ENCODE results near the gene ERICH3.

ERICH3 gene

DNA sequence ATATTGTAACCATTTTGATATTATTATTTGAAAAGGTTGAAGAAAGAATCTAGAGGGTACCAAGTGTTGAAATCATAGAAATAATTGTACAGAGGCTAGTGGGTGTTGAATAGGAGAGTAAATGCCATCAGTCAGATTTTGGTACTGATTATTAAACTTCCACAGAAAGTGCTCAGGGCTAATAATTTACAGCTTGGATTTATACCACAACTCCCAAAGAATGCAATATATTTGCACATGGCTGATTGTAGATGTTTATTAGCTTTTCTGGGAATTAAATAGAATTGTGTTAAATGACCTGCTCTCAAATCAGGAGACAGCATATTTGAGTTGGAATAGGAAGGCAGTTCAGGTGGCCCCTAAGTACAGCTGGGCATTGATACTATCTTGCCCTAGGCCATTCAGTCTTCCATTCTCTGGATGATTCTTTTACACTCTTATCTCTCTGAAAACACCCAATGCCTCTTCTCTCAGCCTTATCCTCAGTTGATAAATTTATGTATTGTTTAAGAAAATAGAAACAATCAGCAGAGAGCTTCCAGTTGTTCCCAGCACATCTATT, 63.7 kb downstream of the ERICH3 start:
- no peak for ATAC-seq
- TF ChIP-seq ZFP3 (CRISPR knock-in tag; IDR thresholded peaks at IDR 0.05) = no peak
- peak; percentile 25; the same call in 1 of the 2 replicates for TF ChIP-seq TCF4 (CRISPR knock-in tag; IDR thresholded peaks at IDR 0.05; ENCODE audit: borderline replicate concordance)

DNA sequence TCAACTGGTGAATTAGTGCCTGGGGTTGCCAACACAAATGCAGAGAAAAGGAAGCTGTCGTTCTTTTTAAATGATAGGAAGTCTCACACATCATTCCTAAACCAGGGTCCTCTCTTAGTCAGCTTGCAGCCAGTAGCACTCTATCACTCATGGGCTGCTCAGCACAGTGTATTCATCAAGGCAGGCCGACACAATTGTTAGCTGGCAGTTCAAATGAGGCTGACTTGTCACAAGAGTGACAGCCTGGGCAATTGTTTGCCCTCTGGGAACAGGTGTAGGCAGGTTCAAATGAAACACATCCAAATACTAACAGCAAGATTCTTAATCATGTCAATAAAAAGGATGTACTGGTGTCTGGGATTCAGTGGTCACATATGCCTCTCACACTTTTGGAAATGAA, 76.9 kb downstream of the ERICH3 start:
- no peak for ATAC-seq
- TF ChIP-seq ZFP3 (CRISPR knock-in tag; IDR thresholded peaks at IDR 0.05) (no peak), ARNTL (CRISPR knock-in tag; IDR thresholded peaks at IDR 0.05; ENCODE audit: borderline replicate concordance, low read depth) (no peak)
- TF ChIP-seq, protein P1, sequence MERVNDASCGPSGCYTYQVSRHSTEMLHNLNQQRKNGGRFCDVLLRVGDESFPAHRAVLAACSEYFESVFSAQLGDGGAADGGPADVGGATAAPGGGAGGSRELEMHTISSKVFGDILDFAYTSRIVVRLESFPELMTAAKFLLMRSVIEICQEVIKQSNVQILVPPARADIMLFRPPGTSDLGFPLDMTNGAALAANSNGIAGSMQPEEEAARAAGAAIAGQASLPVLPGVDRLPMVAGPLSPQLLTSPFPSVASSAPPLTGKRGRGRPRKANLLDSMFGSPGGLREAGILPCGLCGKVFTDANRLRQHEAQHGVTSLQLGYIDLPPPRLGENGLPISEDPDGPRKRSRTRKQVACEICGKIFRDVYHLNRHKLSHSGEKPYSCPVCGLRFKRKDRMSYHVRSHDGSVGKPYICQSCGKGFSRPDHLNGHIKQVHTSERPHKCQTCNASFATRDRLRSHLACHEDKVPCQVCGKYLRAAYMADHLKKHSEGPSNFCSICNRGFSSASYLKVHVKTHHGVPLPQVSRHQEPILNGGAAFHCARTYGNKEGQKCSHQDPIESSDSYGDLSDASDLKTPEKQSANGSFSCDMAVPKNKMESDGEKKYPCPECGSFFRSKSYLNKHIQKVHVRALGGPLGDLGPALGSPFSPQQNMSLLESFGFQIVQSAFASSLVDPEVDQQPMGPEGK (CRISPR knock-in tag; IDR thresholded peaks at IDR 0.05; ENCODE audit: borderline replicate concordance) = no peak

DNA sequence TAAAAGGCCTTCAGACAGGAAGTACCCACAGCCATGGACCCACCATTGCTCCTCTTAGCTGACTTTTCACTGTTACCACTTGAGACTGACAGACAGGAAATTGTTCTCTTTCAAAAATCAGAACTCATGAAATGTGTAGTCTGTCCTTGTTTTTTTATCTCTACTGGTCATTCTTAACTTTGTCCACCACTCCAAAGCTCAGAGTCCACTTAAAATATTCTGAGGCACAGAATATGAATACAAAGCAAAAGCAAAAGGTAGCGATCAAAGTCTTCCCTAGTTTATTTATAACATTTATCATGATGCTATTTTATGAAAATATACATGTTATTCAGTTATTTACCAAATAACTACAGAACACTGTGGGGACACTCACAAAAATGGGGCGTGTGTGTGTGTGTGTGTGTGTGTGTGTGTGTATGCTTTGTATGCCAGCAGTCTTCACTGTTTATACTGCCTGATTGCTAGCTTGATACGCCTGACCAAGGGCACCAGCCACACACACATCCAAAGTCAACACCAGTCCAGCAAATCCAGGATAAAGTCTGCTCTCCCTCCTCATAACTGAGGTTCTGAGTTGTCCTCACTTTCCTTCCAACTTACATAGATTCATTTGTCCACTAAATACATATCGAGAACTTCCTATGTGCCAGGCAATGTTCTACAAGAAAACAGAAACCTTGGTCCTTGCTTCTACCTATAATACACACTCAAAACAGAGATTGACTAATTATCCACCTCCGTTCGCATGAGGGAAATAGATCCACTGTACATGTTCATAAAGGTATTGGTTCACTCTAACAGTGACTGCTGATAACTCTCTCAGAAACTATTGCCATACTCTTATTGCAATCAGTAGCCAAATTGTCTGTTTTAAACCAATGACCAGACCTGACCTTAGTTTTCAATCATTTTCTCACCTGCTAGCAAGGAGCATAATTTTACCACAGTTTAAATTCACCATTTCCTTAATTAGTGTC, 79.4 kb downstream of the ERICH3 start:
- no peak for ATAC-seq

More for the DNA sequence above, 79.4 kb downstream of the ERICH3 start:
- no peak for TF ChIP-seq GLIS3 (CRISPR knock-in tag; IDR thresholded peaks at IDR 0.05)
- no peak for TF ChIP-seq PPARA (CRISPR knock-in tag; IDR thresholded peaks at IDR 0.05; ENCODE audit: borderline replicate concordance)
- no peak for TF ChIP-seq ZC3H10 (CRISPR knock-in tag; IDR thresholded peaks at IDR 0.05)
- TF ChIP-seq ZFP30 (CRISPR knock-in tag; IDR thresholded peaks at IDR 0.05) = no peak
- TF ChIP-seq, protein P2, sequence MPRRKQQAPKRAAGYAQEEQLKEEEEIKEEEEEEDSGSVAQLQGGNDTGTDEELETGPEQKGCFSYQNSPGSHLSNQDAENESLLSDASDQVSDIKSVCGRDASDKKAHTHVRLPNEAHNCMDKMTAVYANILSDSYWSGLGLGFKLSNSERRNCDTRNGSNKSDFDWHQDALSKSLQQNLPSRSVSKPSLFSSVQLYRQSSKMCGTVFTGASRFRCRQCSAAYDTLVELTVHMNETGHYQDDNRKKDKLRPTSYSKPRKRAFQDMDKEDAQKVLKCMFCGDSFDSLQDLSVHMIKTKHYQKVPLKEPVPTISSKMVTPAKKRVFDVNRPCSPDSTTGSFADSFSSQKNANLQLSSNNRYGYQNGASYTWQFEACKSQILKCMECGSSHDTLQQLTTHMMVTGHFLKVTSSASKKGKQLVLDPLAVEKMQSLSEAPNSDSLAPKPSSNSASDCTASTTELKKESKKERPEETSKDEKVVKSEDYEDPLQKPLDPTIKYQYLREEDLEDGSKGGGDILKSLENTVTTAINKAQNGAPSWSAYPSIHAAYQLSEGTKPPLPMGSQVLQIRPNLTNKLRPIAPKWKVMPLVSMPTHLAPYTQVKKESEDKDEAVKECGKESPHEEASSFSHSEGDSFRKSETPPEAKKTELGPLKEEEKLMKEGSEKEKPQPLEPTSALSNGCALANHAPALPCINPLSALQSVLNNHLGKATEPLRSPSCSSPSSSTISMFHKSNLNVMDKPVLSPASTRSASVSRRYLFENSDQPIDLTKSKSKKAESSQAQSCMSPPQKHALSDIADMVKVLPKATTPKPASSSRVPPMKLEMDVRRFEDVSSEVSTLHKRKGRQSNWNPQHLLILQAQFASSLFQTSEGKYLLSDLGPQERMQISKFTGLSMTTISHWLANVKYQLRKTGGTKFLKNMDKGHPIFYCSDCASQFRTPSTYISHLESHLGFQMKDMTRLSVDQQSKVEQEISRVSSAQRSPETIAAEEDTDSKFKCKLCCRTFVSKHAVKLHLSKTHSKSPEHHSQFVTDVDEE (CRISPR knock-in tag; IDR thresholded peaks at IDR 0.05) = no peak
- TF ChIP-seq RARB (CRISPR knock-in tag; IDR thresholded peaks at IDR 0.05) = no peak
- TF ChIP-seq ZNF70 (CRISPR knock-in tag; IDR thresholded peaks at IDR 0.05) = no peak
- TF ChIP-seq ISL1 (CRISPR knock-in tag; IDR thresholded peaks at IDR 0.05) = no peak
- no peak for TF ChIP-seq ESRRG (CRISPR knock-in tag; IDR thresholded peaks at IDR 0.05)
- TF ChIP-seq, protein P3, sequence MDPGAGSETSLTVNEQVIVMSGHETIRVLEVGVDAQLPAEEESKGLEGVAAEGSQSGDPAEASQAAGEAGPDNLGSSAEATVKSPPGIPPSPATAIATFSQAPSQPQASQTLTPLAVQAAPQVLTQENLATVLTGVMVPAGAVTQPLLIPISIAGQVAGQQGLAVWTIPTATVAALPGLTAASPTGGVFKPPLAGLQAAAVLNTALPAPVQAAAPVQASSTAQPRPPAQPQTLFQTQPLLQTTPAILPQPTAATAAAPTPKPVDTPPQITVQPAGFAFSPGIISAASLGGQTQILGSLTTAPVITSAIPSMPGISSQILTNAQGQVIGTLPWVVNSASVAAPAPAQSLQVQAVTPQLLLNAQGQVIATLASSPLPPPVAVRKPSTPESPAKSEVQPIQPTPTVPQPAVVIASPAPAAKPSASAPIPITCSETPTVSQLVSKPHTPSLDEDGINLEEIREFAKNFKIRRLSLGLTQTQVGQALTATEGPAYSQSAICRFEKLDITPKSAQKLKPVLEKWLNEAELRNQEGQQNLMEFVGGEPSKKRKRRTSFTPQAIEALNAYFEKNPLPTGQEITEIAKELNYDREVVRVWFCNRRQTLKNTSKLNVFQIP (CRISPR knock-in tag; IDR thresholded peaks at IDR 0.05; ENCODE audit: borderline replicate concordance, low read depth) = no peak
- TF ChIP-seq ZFP3 (CRISPR knock-in tag; IDR thresholded peaks at IDR 0.05) = no peak
- TF ChIP-seq, protein P1 (CRISPR knock-in tag; IDR thresholded peaks at IDR 0.05; ENCODE audit: borderline replicate concordance) = no peak
- TF ChIP-seq OSR1 (CRISPR knock-in tag; IDR thresholded peaks at IDR 0.05) = no peak
- TF ChIP-seq SNAI2 (CRISPR knock-in tag; IDR thresholded peaks at IDR 0.05) = no peak
- TF ChIP-seq, protein P4, sequence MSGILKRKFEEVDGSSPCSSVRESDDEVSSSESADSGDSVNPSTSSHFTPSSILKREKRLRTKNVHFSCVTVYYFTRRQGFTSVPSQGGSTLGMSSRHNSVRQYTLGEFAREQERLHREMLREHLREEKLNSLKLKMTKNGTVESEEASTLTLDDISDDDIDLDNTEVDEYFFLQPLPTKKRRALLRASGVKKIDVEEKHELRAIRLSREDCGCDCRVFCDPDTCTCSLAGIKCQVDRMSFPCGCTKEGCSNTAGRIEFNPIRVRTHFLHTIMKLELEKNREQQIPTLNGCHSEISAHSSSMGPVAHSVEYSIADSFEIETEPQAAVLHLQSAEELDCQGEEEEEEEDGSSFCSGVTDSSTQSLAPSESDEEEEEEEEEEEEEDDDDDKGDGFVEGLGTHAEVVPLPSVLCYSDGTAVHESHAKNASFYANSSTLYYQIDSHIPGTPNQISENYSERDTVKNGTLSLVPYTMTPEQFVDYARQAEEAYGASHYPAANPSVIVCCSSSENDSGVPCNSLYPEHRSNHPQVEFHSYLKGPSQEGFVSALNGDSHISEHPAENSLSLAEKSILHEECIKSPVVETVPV (CRISPR knock-in tag; IDR thresholded peaks at IDR 0.05) = no peak
- TF ChIP-seq BACH2 (CRISPR knock-in tag; IDR thresholded peaks at IDR 0.05; ENCODE audit: borderline replicate concordance) = no peak
- no peak for TF ChIP-seq ARNTL (CRISPR knock-in tag; IDR thresholded peaks at IDR 0.05; ENCODE audit: borderline replicate concordance, low read depth)
- no peak for TF ChIP-seq ZNF565 (CRISPR knock-in tag; conservative IDR thresholded peaks at IDR 0.05; ENCODE audit: low read depth)
- no peak for TF ChIP-seq CSDC2 (CRISPR knock-in tag; IDR thresholded peaks at IDR 0.05)
- TF ChIP-seq TOX (CRISPR knock-in tag; IDR thresholded peaks at IDR 0.05; ENCODE audit: borderline replicate concordance) = no peak
